ENCODE data around the gene PGAP6.
"Not testable (repeated sequence)": the region's sequence is repeated elsewhere in the genome, so short reads cannot be mapped to it uniquely, and the experiment has no call there.

The PGAP6 gene

GRCh38 chr16:422179-422578 is 40.4 kb upstream of the PGAP6 start:
- H3K4me1 ChIP-seq (ENCODE audit: insufficient read depth, low read length); H3K36me3 ChIP-seq (ENCODE audit: insufficient read depth, low read depth, low read length); H3K4me3 ChIP-seq (ENCODE audit: low read length); H3K27ac ChIP-seq (ENCODE audit: low read length); H3K9ac ChIP-seq (ENCODE audit: low read depth, low read length); H3K9me3 ChIP-seq (ENCODE audit: insufficient read depth, low read depth, low read length): not testable (repeated sequence)
- H3K27me3 ChIP-seq (ENCODE audit: insufficient read depth, low read length): peaks cover 38% of the 10 kb centered on the region

GRCh38 chr16:415170-415498 is 33.4 kb upstream of the PGAP6 start:
- H3K4me3 ChIP-seq (ENCODE audit: low read length); H3K4me1 ChIP-seq (ENCODE audit: insufficient read depth, low read length); H3K27ac ChIP-seq (ENCODE audit: low read length); H3K9me3 ChIP-seq (ENCODE audit: insufficient read depth, low read depth, low read length); H3K27me3 ChIP-seq (ENCODE audit: insufficient read depth, low read length); H3K9ac ChIP-seq (ENCODE audit: low read depth, low read length); H3K36me3 ChIP-seq (ENCODE audit: insufficient read depth, low read depth, low read length): not testable (repeated sequence)

- no peak overlapping the region for H3K27ac ChIP-seq (ENCODE audit: low read length)
Measured at GRCh38 chr16:414395-415169, 32.8 kb upstream of the PGAP6 start.

GRCh38 chr16:411576-412265 is 29.9 kb upstream of the PGAP6 start:
- Histone ChIP-seq H3K4me1 (ENCODE audit: insufficient read depth, low read length) (no peaks in the 10 kb centered on the region), H3K4me3 (ENCODE audit: low read length) (no peak overlapping the region), H3K36me3 (ENCODE audit: insufficient read depth, low read depth, low read length) (0 out of 2 replicates have a peak, but pooled peaks cover 5% of the 10 kb centered on the region), H3K27me3 (ENCODE audit: insufficient read depth, low read length) (no peaks in the 10 kb centered on the region), H3K27ac (ENCODE audit: low read length) (no peak overlapping the region), H3K9me3 (ENCODE audit: insufficient read depth, low read depth, low read length) (no peaks in the 10 kb centered on the region), H3K9ac (ENCODE audit: low read depth, low read length) (no peak overlapping the region)

More at GRCh38 chr16:414395-415169, 32.8 kb upstream of the PGAP6 start:
- 0 out of 2 replicates have a peak, but pooled peaks cover 5% of the 10 kb centered on the region for H3K36me3 ChIP-seq (ENCODE audit: insufficient read depth, low read depth, low read length)
- no peak overlapping the region for H3K4me3 ChIP-seq (ENCODE audit: low read length)
- no peaks in the 10 kb centered on the region for H3K9me3 ChIP-seq (ENCODE audit: insufficient read depth, low read depth, low read length)
- no peak overlapping the region for H3K9ac ChIP-seq (ENCODE audit: low read depth, low read length)
- H3K4me1 ChIP-seq (ENCODE audit: insufficient read depth, low read length): no peaks in the 10 kb centered on the region
- H3K27me3 ChIP-seq (ENCODE audit: insufficient read depth, low read length): no peaks in the 10 kb centered on the region

GRCh38 chr16:410516-411178 is 28.9 kb upstream of the PGAP6 start:
- Histone ChIP-seq H3K9ac (ENCODE audit: low read depth, low read length) (no peak overlapping the region), H3K27ac (ENCODE audit: low read length) (no peak overlapping the region)

GRCh38 chr16:407253-407652 is 25.5 kb upstream of the PGAP6 start:
- Histone ChIP-seq H3K4me1 (ENCODE audit: insufficient read depth, low read length) (no peaks in the 10 kb centered on the region), H3K36me3 (ENCODE audit: insufficient read depth, low read depth, low read length) (0 out of 2 replicates have a peak, but pooled peaks cover 5% of the 10 kb centered on the region), H3K27me3 (ENCODE audit: insufficient read depth, low read length) (no peaks in the 10 kb centered on the region), H3K9ac (ENCODE audit: low read depth, low read length) (no peak overlapping the region), H3K9me3 (ENCODE audit: insufficient read depth, low read depth, low read length) (no peaks in the 10 kb centered on the region), H3K4me3 (ENCODE audit: low read length) (no peak overlapping the region), H3K27ac (ENCODE audit: low read length) (no peak overlapping the region)

More at GRCh38 chr16:410516-411178, 28.9 kb upstream of the PGAP6 start:
- no peak overlapping the region for H3K4me3 ChIP-seq (ENCODE audit: low read length)
- H3K36me3 ChIP-seq (ENCODE audit: insufficient read depth, low read depth, low read length): 0 out of 2 replicates have a peak, but pooled peaks cover 5% of the 10 kb centered on the region
- H3K27me3 ChIP-seq (ENCODE audit: insufficient read depth, low read length): no peaks in the 10 kb centered on the region
- no peaks in the 10 kb centered on the region for H3K9me3 ChIP-seq (ENCODE audit: insufficient read depth, low read depth, low read length)
- no peaks in the 10 kb centered on the region for H3K4me1 ChIP-seq (ENCODE audit: insufficient read depth, low read length)

- H3K4me3 ChIP-seq (ENCODE audit: low read length): no peak overlapping the region
- no peak overlapping the region for H3K27ac ChIP-seq (ENCODE audit: low read length)
Measured at GRCh38 chr16:405548-406506, 24.0 kb upstream of the PGAP6 start.

GRCh38 chr16:404971-405486 is 23.3 kb upstream of the PGAP6 start:
- H3K4me1 ChIP-seq (ENCODE audit: insufficient read depth, low read length): no peaks in the 10 kb centered on the region; the same call in 1 of the 2 replicates
- no peak overlapping the region for H3K9ac ChIP-seq (ENCODE audit: low read depth, low read length)
- no peaks in the 10 kb centered on the region for H3K9me3 ChIP-seq (ENCODE audit: insufficient read depth, low read depth, low read length)
- no peak overlapping the region for H3K4me3 ChIP-seq (ENCODE audit: low read length)
- peaks cover 7% of the 10 kb centered on the region; the same call in 1 of the 2 replicates for H3K36me3 ChIP-seq (ENCODE audit: insufficient read depth, low read depth, low read length)
- no peak overlapping the region for H3K27ac ChIP-seq (ENCODE audit: low read length)
- H3K27me3 ChIP-seq (ENCODE audit: insufficient read depth, low read length): no peaks in the 10 kb centered on the region

More at GRCh38 chr16:405548-406506, 24.0 kb upstream of the PGAP6 start:
- no peak overlapping the region for H3K9ac ChIP-seq (ENCODE audit: low read depth, low read length)
- H3K4me1 ChIP-seq (ENCODE audit: insufficient read depth, low read length): no peaks in the 10 kb centered on the region; the same call in 1 of the 2 replicates
- H3K27me3 ChIP-seq (ENCODE audit: insufficient read depth, low read length): no peaks in the 10 kb centered on the region
- H3K9me3 ChIP-seq (ENCODE audit: insufficient read depth, low read depth, low read length): no peaks in the 10 kb centered on the region
- no peaks in the 10 kb centered on the region for H3K36me3 ChIP-seq (ENCODE audit: insufficient read depth, low read depth, low read length)

- no peaks in the 10 kb centered on the region; the same call in 1 of the 2 replicates for H3K4me1 ChIP-seq (ENCODE audit: insufficient read depth, low read length)
- peaks cover 28% of the 10 kb centered on the region for H3K36me3 ChIP-seq (ENCODE audit: insufficient read depth, low read depth, low read length)
- no peaks in the 10 kb centered on the region for H3K27me3 ChIP-seq (ENCODE audit: insufficient read depth, low read length)
- H3K4me3 ChIP-seq (ENCODE audit: low read length): peak within 1 kb of the TSS; percentile 74
- H3K9ac ChIP-seq (ENCODE audit: low read depth, low read length): peak within 1 kb of the TSS; percentile 82
- H3K9me3 ChIP-seq (ENCODE audit: insufficient read depth, low read depth, low read length): no peaks in the 10 kb centered on the region
- peak within 1 kb of the TSS; percentile 1 for H3K27ac ChIP-seq (ENCODE audit: low read length)
Measured at GRCh38 chr16:401468-402348, 19.9 kb upstream of the PGAP6 start, which contains the start of gene DECR2. Gene DECR2 (plus strand): TSS chr16:401885. CDS start chr16:401964, 79 bp downstream.

GRCh38 chr16:400061-400591 is 18.3 kb upstream of the PGAP6 start:
- H3K9me3 ChIP-seq (ENCODE audit: insufficient read depth, low read depth, low read length): no peaks in the 10 kb centered on the region
- H3K9ac ChIP-seq (ENCODE audit: low read depth, low read length): no peak overlapping the region
- H3K4me1 ChIP-seq (ENCODE audit: insufficient read depth, low read length): peaks cover 6% of the 10 kb centered on the region; the same call in 1 of the 2 replicates
- H3K27me3 ChIP-seq (ENCODE audit: insufficient read depth, low read length): no peaks in the 10 kb centered on the region
- H3K27ac ChIP-seq (ENCODE audit: low read length): no peak overlapping the region
- peaks cover 28% of the 10 kb centered on the region for H3K36me3 ChIP-seq (ENCODE audit: insufficient read depth, low read depth, low read length)
- H3K4me3 ChIP-seq (ENCODE audit: low read length): no peak overlapping the region

Measured in iPS-20b (cell line).